ENCODE results near the gene OR2B2.

DNA sequence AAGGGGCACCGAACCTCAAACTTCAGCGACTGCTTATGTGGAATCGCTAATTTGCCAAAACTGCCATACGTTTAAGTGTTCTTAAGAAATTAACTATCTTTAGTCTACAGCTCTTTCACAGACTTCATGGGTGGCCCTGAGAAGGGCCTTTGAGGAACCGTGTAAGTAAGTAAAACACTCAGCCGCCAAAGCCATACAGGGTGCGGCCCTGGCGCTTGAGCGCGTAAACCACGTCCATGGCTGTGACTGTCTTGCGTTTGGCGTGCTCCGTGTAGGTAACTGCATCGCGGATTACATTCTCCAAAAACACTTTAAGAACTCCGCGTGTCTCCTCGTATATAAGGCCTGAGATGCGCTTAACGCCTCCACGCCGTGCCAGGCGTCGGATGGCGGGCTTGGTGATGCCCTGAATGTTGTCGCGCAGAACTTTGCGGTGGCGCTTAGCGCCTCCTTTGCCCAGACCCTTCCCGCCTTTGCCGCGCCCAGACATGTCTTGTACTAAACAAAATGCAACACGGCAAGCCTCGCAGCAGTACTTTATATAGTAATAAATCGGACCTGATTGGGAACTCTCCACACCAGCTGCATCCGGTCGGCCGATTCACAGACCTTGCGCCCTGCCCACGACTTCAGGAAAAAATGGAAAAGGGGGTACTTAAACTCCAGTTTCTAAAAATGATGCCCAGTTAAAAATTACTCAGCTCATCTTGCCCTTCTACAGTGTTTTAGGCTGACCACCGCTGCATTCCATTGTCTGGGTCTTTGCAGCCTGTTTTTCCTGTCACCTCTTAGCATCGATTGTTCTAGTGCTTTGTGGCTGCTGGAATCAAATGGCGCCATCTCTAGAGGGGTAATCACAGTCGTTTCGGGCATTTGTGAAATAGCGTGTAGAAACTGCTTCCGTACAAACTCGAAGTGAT lies 38.9 kb downstream of the OR2B2 start:
- TF ChIP-seq, protein P1, sequence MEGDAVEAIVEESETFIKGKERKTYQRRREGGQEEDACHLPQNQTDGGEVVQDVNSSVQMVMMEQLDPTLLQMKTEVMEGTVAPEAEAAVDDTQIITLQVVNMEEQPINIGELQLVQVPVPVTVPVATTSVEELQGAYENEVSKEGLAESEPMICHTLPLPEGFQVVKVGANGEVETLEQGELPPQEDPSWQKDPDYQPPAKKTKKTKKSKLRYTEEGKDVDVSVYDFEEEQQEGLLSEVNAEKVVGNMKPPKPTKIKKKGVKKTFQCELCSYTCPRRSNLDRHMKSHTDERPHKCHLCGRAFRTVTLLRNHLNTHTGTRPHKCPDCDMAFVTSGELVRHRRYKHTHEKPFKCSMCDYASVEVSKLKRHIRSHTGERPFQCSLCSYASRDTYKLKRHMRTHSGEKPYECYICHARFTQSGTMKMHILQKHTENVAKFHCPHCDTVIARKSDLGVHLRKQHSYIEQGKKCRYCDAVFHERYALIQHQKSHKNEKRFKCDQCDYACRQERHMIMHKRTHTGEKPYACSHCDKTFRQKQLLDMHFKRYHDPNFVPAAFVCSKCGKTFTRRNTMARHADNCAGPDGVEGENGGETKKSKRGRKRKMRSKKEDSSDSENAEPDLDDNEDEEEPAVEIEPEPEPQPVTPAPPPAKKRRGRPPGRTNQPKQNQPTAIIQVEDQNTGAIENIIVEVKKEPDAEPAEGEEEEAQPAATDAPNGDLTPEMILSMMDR (optimal IDR thresholded peaks at IDR 0.05 in 1 of 3, IDR thresholded peaks at IDR 0.05 in 1 of 3, conservative IDR thresholded peaks at IDR 0.05 in 1 of 3; ENCODE audit: extremely low read depth in 1 of 3, insufficient read depth in 2 of 3, low read length in 3 of 3) = no peak
- TF ChIP-seq EZH2 (IDR thresholded peaks at IDR 0.05; ENCODE audit: low read length) = no peak

Measured in keratinocyte (primary cell).